K562 (cell line): ENCODE measurements around the gene SMCHD1. TPM values are rescaled to one million over a fixed set of nuclear protein-coding genes. Genes with fewer than 3 reads are reported as not detected.

Source experiments
- ATAC-seq: fragments of 200-7000 bp; cut with Tn5 transposase; 3 replicates; pipeline ENCODE4 v1.9.1; 2020; ENCODE audit warnings: moderate library complexity
- BruUV-seq: library from RNA; stranded (reverse); fragments of 400-500 nt; replicated peaks from 2 replicates; lab custom pipeline; 2021; lab: Mats Ljungman, UMichigan
- CTCF ChIA-PET: fragments of 300-600 bp; formaldehyde crosslinking; extraction: SDS; loops from one replicate; lab custom pipeline; 2021; ENCODE audit warnings: low intra/inter-chr PET ratio; lab: Yijun Ruan, JAX
- POLR2A ChIA-PET: fragments of 300-600, 350-650 bp; sonication (Branson Sonifier 250); formaldehyde crosslinking; extraction: SDS; loops from one replicate; lab custom pipeline; 2021; ENCODE audit warnings: antibody characterized with exemption, inconsistent platforms; lab: Yijun Ruan, JAX
- DNase-seq, 4 experiments: peaks; one replicate each; pipeline versions ENCODE4 v3.0.0 to v3.0.0-alpha.2; 2011 to 2018; ENCODE audit warnings: low spot score in 3 of 4, mixed read lengths in 3 of 4; ENCODE audit errors: extremely low read depth in 1 of 4
- FAIRE-seq: peaks from 2 replicates; lab custom pipeline; 2011; peaks lifted over from hg19 to GRCh38; lab: Jason Lieb, UNC
- H2AFZ ChIP-seq: 2 replicates; pipeline ENCODE4 v1.6.0; 2011; ENCODE audit warnings: low read depth, low read length, control low read depth, inconsistent platforms
- H3K27ac ChIP-seq: fragments of 200-600 bp; 3 replicates; pipeline ENCODE4 v1.8.0; 2011; ENCODE audit warnings: low read depth, mild to moderate bottlenecking, control low read depth, inconsistent platforms, low read length, moderate library complexity, mixed read lengths; ENCODE audit errors: extremely low read depth
- H3K27me3 ChIP-seq, 2 experiments: fragments of 300-600 bp in 1 of 2; 2 replicates in 1 of 2; 3 replicates in 1 of 2; pipeline versions ENCODE4 v1.6.0 to v1.8.0; 2011; ENCODE audit warnings: inconsistent platforms in 2 of 2, low read length in 2 of 2, mild to moderate bottlenecking in 1 of 2, mixed read lengths in 1 of 2, moderate library complexity in 1 of 2; ENCODE audit not compliant: control insufficient read depth in 2 of 2, insufficient read depth in 2 of 2
- H3K36me3 ChIP-seq: fragments of 300-600 bp; 3 replicates; pipeline ENCODE4 v1.8.0; 2011; ENCODE audit warnings: mild to moderate bottlenecking, low read length, inconsistent platforms; ENCODE audit not compliant: control insufficient read depth, insufficient read depth
- H3K4me1 ChIP-seq, 2 experiments: fragments of 200-600 bp in 1 of 2; replicated peaks in 1 of 2; 2 replicates in 1 of 2; 3 replicates in 1 of 2; pipeline versions ENCODE4 v1.5.1 to v1.8.0; 2011; ENCODE audit warnings: inconsistent platforms in 2 of 2, low read length in 2 of 2, mild to moderate bottlenecking in 1 of 2, mixed read lengths in 1 of 2, moderate library complexity in 1 of 2; ENCODE audit not compliant: control insufficient read depth in 2 of 2, insufficient read depth in 2 of 2
- H3K4me2 ChIP-seq: 2 replicates; pipeline ENCODE4 v1.6.1; 2011; ENCODE audit warnings: low read length, control low read depth, inconsistent platforms, mixed read lengths; ENCODE audit not compliant: insufficient read depth
- H3K4me3 ChIP-seq: fragments of 200-600 bp; sonication (generic), shearing (Covaris generic); 2 replicates; pipeline ENCODE4 v1.5.1; 2016; ENCODE audit warnings: control low read depth, inconsistent platforms
- H3K79me2 ChIP-seq: fragments of 200-600 bp; 3 replicates; pipeline ENCODE4 v1.8.0; 2011; ENCODE audit warnings: low read length, inconsistent platforms; ENCODE audit not compliant: control insufficient read depth, insufficient read depth
- H3K9ac ChIP-seq, 2 experiments: 2 replicates each; pipeline versions ENCODE4 v1.6.0 to v1.6.1; 2011; ENCODE audit warnings: low read depth in 2 of 2, low read length in 2 of 2, control low read depth in 1 of 2, inconsistent platforms in 1 of 2, mild to moderate bottlenecking in 1 of 2, mixed read lengths in 1 of 2; ENCODE audit not compliant: insufficient read depth in 1 of 2
- H3K9me1 ChIP-seq: one replicate; pipeline ENCODE4 v1.6.0; 2011; ENCODE audit warnings: inconsistent platforms, mild to moderate bottlenecking, low read length, moderate library complexity; ENCODE audit not compliant: control insufficient read depth, insufficient read depth
- H3K9me3 ChIP-seq: replicated peaks from 2 replicates; pipeline ENCODE4 v1.5.1; 2011; ENCODE audit warnings: low read depth, low read length, inconsistent platforms; ENCODE audit not compliant: control insufficient read depth, insufficient read depth
- H4K20me1 ChIP-seq: replicated peaks from 2 replicates; pipeline ENCODE4 v1.6.1; 2011; ENCODE audit warnings: low read length, inconsistent platforms, mixed read lengths; ENCODE audit not compliant: control insufficient read depth, insufficient read depth
- ARHGAP35 ChIP-seq: fragments of 450-650 bp; IDR thresholded peaks from 2 replicates; pipeline ENCODE4 v1.6.1; 2018; ENCODE audit not compliant: partially characterized antibody
- CHAMP1 ChIP-seq: fragments of 450-650 bp; IDR thresholded peaks from 2 replicates; pipeline ENCODE4 v1.6.1; 2016; ENCODE audit warnings: mild to moderate bottlenecking
- FOXM1 ChIP-seq, 2 experiments: fragments of 450-650 bp in 1 of 2; sonication (generic) in 1 of 2; formaldehyde crosslinking in 1 of 2; IDR thresholded peaks; 2 replicates each; pipeline versions ENCODE4 v1.6.1 to v1.9.0; 2017 to 2022; ENCODE audit warnings: low read depth in 2 of 2, mild to moderate bottlenecking in 2 of 2, missing genetic modification reagents in 1 of 2, moderate library complexity in 1 of 2
- NR4A1 ChIP-seq, 2 experiments: fragments of 250-450 bp in 1 of 2; fragments of 450-650 bp in 1 of 2; sonication (Bioruptor Pico) in 1 of 2; IDR thresholded peaks; 2 replicates each; pipeline versions ENCODE4 v1.4.0 to v1.6.1; 2016 to 2020; ENCODE audit warnings: mild to moderate bottlenecking in 2 of 2, missing compliant biosample characterization in 1 of 2, missing genetic modification characterization in 1 of 2, moderate library complexity in 1 of 2
- ZNF766 ChIP-seq: fragments of 200-800 bp; sonication (Bioruptor generic); conservative IDR thresholded peaks from 2 replicates; pipeline ENCODE4 v1.6.1; 2016; ENCODE audit warnings: missing genetic modification characterization, missing compliant biosample characterization
- WGBS: fragments of 100-300 bp; shearing (Covaris generic); methylation state at CpG from one replicate; pipeline ENCODE4 v1.1.6; 2016; ENCODE audit warnings: low coverage, mixed read lengths; ENCODE audit not compliant: insufficient coverage; ENCODE audit errors: missing lambda C conversion rate; 5-methylcytosine and 5-hydroxymethylcytosine counted together
- in situ Hi-C: fragments of 300-500 bp; cut with MboI; formaldehyde crosslinking; loops from 4 replicates; pipeline ENCODE4 v1.15.0; 2018; ENCODE audit warnings: inconsistent platforms, mixed read lengths
- intact Hi-C: fragments of 100-400 bp; cut with micrococcal nuclease; formaldehyde crosslinking; loops from 2 replicates; pipeline ENCODE4 v1.14.2; 2022
- polyA plus RNA-seq, 8 experiments: library from polyadenylated mRNA; depleted of rRNA in 4 of 8; stranded (reverse) in 5 of 8; unstranded in 3 of 8; fragments of >200 nt; fragmentation: Nextera tagmentation in 2 of 8; fragmentation: Illumina TruSeq in 1 of 8; extraction: Ambion mirVana in 2 of 8; extraction: Trizol in 1 of 8; gene quantifications; 2 replicates each; pipeline versions ENCODE4 v1.2.1 to v1.2.3, GENCODE V29; 2011 to 2014; ENCODE audit warnings: inconsistent platforms in 1 of 8, missing spikeins in 1 of 8
- total RNA-seq, 7 experiments: library from RNA; depleted of rRNA in 6 of 7; stranded (reverse); fragments of >200 nt in 6 of 7; fragmentation: Illumina TruSeq in 2 of 7; extraction: Trizol in 2 of 7; gene quantifications; 2 replicates each; pipeline versions ENCODE4 v1.2.1 to v1.2.3, GENCODE V29; 2011 to 2021; ENCODE audit warnings: low replicate concordance in 1 of 7

Gene SMCHD1
- total and polyA plus RNA-seq, 9 of the 15 experiments (the other 6 are each of a cell fraction or from before 2014, with no cell fraction given), result 6.3 to 144 (median 72.7) TPM

GRCh38 chr18:2823966-2824365 is 168.4 kb downstream of the SMCHD1 start (continued):
- no peak for TF ChIP-seq CHAMP1
- no peak for TF ChIP-seq FOXM1 (IDR thresholded peaks at IDR 0.05; ENCODE audit: low read depth)
- TF ChIP-seq FOXM1 (CRISPR knock-in tag; IDR thresholded peaks at IDR 0.05; ENCODE audit: low read depth), result no peak
- no peak for TF ChIP-seq ARHGAP35

- no TSS peak for BruUV-seq
- in situ Hi-C loops (no loop called here), intact Hi-C loops (no loop called here)
- no peaks in the 10 kb centered on the region for H4K20me1 ChIP-seq
- H3K27ac ChIP-seq, result no peak overlapping the region
- no peaks in the 10 kb centered on the region for H3K27me3 ChIP-seq
- H2AFZ ChIP-seq, result no peak overlapping the region
- H3K4me3 ChIP-seq, result no peak overlapping the region
- no peak for DNase-seq
- no peak for FAIRE-seq
- H3K9ac ChIP-seq, result no peak overlapping the region
- no peaks in the 10 kb centered on the region for H3K36me3 ChIP-seq
- WGBS, result 53% methylated on average over 5 of the region's 5 CpGs
- CTCF ChIA-PET, result no interaction called here
- no peaks in the 10 kb centered on the region for H3K9me3 ChIP-seq
- POLR2A ChIA-PET, result no interaction called here
- H3K4me1 ChIP-seq, result peaks cover 5 to 6% of the 10 kb centered on the region in 2 experiments; a peak in 1 of 5 replicates
- no peak for ATAC-seq
- no peaks in the 10 kb centered on the region for H3K79me2 ChIP-seq
- no peaks in the 10 kb centered on the region for H3K9me1 ChIP-seq
- TF ChIP-seq ZNF766 (CRISPR knock-in tag), result peak; percentile 69
- TF ChIP-seq NR4A1 (CRISPR knock-in tag; IDR thresholded peaks at IDR 0.05), result no peak
- TF ChIP-seq NR4A1 (tag; IDR thresholded peaks at IDR 0.05), result no peak
- H3K4me2 ChIP-seq, result no peak overlapping the region
Measured at GRCh38 chr18:2824865-2825264, 169.3 kb downstream of the SMCHD1 start.
